Measurements from ENCODE around the gene PPP6R2.
"Not testable (repeated sequence)": the region's sequence is repeated elsewhere in the genome, so short reads cannot be mapped to it uniquely, and the experiment has no call there.

The PPP6R2 gene

DNA sequence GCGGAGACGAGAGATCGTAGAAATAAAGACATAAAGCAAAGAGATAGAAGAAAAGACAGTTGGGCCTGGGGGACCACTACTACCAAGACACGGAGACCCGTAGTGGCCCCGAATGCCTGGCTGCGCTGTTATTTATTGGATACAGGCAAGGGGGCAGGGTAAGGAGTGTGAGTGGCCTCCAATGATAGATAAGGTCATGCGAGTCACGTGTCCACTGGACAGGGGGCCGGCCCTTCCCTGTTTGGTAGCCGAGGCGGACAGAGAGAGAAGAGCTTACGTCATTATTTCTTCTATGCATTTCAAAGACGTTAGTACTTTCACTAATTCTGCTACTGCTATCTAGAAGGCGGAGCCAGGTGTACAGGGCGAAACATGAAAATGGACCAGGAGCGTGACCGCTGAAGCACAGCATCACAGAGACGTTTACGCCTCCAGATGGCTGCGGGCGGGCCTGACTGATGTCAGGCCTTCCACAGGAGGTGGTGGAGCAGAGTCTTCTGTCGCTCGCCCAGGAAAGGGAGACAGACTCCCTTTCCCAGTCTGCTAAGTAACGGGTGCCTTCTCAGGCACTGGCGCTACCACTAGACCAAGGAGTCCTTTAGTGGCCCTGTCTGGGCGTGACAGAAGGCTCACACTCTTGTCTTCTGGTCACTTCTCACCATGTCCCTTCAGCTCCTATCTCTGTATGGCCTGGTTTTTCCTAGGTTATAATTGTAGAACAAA lies 24.8 kb downstream of the PPP6R2 start:
- no peak for DNase-seq
- in situ Hi-C loops (cut with HindIII; ENCODE audit: low pct_ligation_motif_present, low pct_unique_long_range_greater_than_20kb, low sequenced_read_pairs) = no loop called here

DNA sequence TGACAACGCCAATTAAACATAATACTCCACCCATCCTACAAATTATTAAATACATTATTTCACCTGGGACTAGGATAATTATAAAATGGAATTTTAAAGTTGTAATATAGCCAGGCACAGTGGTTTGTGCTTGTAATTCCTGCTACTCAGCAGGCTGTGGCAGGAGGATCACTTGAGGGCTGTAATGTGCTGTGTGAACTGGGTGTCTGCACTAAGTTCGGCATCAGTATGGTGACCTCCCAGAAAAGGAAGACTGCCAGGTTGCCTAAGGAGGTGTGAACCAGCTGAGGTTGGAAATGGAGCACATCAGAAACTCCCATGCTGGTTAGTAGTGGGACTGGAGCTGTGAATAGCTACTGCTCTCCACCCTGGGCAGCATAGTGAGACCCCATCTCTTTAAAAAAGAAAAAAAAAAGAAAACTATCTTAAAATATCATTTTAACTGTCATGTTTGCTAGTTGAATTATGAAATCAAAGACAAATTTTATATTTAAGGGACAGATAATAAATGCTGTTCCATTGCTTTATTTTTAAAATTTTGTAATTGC lies 28.0 kb downstream of the PPP6R2 start:
- in situ Hi-C loops (cut with HindIII; ENCODE audit: low pct_ligation_motif_present, low pct_unique_long_range_greater_than_20kb, low sequenced_read_pairs) = no loop called here
- DNase-seq = no peak

DNA sequence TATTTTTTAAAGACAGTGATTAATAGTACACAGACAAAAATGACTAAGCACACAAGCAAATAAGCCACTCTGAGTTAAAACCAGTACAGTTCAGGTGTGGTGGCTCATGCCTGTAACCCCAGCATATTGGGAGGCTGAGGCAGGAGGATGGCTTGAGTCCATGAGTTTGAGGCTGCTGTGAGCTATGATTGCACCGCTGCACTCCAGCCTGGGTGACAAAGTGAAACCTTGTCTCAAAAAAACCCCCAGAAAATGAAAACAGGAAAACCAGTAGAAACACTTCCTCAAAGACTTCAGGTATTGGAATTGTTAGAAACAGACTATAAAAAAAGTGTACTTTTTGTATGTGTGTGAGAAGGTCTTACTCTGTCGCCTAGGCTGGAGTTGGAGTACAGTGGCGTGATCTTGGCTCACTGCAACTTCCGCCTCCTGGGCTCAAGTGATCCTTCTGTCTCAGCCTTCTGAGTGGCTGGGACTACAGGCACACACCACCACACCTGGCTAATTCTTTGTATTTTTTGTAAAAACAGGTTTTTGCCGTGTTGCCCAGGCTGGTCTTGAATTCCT lies 33.0 kb downstream of the PPP6R2 start:
- no peak for DNase-seq
- in situ Hi-C loops (cut with HindIII; ENCODE audit: low pct_ligation_motif_present, low pct_unique_long_range_greater_than_20kb, low sequenced_read_pairs) = no loop called here

DNA sequence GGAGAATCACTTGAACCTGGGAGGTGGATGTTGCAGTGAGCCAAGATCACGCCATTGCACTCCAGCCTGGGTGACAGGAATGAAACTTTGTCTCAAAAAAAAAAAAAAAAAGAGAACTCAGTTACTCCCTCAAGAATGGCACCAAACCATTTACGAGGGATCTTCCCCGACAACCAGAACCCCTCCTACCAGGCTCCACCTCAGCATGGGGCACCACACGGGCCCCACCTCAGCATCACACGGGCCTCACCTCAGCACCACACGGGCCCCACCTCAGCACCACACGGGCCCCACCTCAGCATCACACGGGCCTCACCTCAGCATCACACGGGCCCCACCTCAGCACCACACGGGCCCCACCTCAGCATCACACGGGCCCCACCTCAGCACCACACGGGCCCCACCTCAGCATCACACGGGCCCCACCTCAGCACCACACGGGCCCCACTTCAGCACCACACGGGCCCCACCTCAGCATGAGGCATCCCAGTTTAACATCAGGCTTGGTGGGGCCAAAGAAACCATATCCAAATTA lies 38.0 kb downstream of the PPP6R2 start:
- in situ Hi-C loops (cut with HindIII; ENCODE audit: low pct_ligation_motif_present, low pct_unique_long_range_greater_than_20kb, low sequenced_read_pairs); DNase-seq: not testable (repeated sequence)

DNA sequence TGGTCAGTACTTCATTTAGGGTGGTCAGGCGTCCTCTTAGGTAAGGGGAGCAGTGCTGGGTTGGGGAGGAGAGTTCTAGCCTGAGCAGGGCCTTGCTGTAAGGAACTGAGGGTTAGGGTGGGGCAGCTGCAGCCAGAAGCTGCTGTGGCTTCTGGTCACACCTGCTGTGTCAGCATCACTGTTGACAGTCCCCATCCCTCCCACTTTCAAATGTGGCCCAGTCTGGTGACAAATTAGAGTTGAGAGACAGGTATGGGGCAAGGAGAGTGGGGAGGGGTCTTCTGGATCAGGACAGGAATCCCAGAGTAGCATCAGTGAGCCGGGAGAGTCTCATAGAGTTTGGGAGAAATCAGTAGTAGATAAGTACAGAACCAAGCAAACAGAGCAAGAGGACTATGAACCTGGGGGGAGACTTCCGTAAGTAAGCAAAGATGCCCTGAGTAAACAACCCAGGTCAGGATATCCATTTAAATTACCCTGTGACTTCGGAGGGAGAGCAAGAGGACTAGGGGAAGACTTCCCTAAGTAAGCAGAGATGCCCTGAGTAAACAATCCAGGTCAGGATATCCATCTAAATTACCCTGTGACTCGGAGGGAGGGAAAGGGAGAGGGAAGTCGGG lies 53.7 kb downstream of the PPP6R2 start:
- in situ Hi-C loops (cut with HindIII; ENCODE audit: low pct_ligation_motif_present, low pct_unique_long_range_greater_than_20kb, low sequenced_read_pairs) = no loop called here
- no peak for DNase-seq

DNA sequence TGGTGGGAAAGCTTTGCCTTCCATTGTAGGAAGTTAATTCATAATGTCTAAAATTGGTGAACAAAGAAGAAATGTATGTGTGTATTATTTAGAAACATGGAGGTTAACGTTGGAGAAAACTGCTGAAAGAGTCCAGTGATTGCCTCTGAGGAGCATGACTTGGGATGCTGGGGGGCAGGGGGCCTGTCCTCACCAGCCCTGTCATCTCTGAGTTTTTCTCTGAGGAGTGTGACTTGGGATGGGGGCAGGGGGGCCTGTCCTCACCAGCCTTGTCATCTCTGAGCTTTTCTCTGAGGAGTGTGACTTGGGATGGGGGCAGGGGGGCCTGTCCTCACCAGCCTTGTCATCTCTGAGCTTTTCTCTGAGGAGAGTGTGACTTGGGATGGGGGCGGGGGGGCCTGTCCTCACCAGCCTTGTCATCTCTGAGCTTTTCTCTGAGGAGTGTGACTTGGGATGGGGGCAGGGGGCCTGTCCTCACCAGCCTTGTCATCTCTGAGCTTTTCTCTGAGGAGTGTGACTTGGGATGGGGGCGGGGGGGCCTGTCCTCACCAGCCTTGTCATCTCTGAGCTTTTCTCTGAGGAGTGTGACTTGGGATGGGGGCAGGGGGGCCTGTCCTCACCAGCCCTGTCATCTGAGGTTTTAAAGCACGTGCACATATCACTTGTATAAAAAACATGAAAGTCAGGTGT lies 54.4 kb downstream of the PPP6R2 start:
- in situ Hi-C loops (cut with HindIII; ENCODE audit: low pct_ligation_motif_present, low pct_unique_long_range_greater_than_20kb, low sequenced_read_pairs); DNase-seq: not testable (repeated sequence)

DNA sequence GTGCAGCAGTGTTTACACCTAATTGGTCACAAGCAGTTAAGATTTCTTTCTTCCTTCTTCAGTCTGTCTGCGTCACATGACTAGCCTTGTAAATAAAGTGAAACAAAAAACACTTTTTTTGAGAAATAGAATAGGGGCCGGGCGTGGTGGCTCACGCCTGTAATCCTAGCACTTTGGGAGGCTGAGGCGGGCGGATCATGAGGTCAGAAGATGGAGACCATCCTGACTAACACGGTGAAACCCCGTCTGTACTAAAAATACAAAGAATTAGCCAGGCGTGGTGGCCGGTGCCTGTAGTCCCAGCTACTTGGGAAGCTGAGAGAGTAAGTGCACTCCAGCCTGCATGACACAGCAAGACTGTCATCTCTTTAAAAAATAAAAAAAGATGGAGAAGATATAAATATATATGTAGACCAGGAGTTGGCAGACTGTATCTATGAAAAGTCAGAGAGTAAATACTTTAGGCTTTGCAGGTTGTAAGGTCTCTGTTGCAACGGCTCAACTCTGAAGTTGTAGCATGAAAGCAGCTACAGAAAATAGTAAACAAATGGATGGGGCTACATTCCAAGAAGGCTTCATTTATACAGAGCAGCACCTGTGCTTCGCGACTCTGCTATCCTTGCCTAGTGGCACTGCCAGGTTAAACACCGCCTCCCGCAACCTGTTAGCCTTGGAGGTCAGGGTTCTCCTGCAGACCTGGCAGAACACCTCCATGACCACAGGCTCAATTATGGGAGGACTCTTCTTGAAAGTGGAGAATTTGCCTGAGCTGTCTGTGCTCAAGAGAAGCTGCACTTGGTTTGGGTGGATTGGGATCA lies 55.9 kb downstream of the PPP6R2 start:
- in situ Hi-C loops (cut with HindIII; ENCODE audit: low pct_ligation_motif_present, low pct_unique_long_range_greater_than_20kb, low sequenced_read_pairs) = no loop called here
- no peak for DNase-seq

DNA sequence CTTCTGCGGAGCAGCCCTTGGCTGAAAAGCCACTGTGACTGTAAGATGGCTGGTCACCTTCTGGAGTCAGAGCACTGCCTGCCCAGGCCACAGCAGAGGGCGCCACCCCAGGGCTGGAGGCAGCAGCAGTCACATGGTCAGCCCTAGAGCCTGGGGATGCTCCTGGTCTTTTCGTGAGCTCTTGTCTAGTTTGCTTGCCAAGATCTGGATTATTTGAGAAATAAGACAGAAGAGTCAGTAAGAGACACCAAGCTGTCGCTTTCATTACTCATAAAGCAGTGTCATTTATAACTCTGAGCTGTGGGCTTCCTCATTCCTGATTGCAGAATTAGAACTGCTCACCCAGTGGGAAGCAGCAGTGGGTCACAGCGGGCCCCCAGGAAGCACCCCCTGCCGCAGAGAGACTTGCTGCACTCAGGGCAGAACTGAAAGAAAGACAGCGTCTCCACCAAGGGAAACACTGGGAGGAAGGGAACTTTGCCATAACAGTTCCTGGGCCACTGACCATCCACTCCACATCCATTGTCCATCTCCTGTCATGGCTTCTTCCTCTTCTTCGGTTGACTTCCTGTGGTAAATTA lies 56.7 kb downstream of the PPP6R2 start:
- in situ Hi-C loops (cut with HindIII; ENCODE audit: low pct_ligation_motif_present, low pct_unique_long_range_greater_than_20kb, low sequenced_read_pairs) = no loop called here
- peak; percentile 24 for DNase-seq

DNA sequence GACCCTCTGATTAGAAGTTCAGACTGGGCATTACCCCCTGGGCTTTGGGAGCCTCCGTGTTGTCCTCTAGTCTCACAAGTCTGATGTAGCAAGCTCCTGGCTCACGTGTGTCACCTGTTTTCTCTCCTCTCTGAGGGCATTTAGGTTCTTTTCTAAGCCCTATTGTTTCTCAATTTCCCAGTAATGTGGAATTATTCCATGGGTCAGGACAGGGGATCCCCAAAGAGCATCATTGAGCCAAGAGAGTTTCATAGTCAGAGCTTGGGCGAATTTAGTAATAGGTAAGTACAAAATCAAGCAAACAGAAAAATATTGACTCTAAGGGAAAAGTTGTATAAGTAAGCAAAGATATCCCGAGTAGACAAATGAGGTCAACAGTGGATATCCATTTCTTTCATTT lies 57.3 kb downstream of the PPP6R2 start:
- in situ Hi-C loops (cut with HindIII; ENCODE audit: low pct_ligation_motif_present, low pct_unique_long_range_greater_than_20kb, low sequenced_read_pairs) = no loop called here
- no peak for DNase-seq

DNA sequence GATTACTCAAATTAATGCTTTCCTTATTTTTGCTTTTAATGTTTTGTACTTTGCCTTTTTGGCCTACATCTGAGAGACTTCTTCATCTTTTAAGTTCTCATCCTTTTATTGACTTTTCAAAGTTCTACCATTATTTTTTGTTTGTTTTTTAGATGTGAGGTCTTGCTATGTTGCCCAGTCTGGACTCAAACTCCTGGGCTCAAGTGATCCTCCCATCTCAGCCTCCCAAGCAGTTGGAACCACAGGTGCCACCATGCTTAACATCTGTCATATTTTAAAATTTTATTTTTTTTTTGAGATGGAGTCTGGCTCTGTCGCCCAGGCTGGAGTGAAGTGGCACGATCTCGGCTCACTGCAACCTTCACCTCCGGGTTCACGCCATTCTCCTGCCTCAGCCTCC lies 57.8 kb downstream of the PPP6R2 start:
- in situ Hi-C loops (cut with HindIII; ENCODE audit: low pct_ligation_motif_present, low pct_unique_long_range_greater_than_20kb, low sequenced_read_pairs) = no loop called here
- no peak for DNase-seq

DNA sequence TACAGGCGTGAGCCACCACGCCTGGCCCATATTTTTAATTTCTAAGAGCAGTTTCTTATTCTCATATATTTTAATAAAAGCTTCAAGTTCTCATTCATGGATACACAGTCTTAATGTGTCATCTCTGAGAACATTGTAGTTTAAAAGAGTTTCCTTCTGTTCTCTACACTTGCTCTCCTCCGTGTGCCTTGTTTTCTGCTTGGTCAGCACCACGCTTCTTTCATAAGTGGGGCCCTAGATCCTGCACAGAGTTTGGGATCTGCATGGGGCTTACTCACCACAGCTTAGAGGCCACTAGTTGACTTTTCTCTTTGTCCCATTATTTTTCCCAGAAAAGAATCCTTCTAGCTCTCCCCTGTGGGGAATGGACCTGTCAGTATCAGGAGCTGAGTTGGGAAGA lies 58.8 kb downstream of the PPP6R2 start:
- in situ Hi-C loops (cut with HindIII; ENCODE audit: low pct_ligation_motif_present, low pct_unique_long_range_greater_than_20kb, low sequenced_read_pairs) = no loop called here
- no peak for DNase-seq

DNA sequence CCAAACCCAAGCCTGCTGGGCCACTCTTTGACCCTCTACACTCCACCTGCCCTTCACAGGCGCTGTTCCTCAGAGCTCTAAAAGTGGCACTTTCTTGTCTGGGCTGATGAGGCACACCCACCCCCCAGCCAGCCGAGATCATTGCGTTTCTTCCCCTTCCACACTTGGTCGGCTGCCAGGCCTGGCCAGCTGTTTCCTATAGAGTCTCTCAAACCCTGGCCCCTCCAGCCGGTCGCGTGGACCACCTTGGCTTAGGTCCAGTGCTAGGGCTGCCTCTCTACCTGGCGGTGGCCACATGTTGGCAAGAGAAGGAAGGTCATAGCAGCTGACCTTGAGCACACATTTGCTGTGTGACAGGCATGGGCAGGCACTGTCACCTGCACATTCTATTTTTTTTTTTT lies 60.6 kb downstream of the PPP6R2 start:
- in situ Hi-C loops (cut with HindIII; ENCODE audit: low pct_ligation_motif_present, low pct_unique_long_range_greater_than_20kb, low sequenced_read_pairs) = no loop called here
- no peak for DNase-seq

DNA sequence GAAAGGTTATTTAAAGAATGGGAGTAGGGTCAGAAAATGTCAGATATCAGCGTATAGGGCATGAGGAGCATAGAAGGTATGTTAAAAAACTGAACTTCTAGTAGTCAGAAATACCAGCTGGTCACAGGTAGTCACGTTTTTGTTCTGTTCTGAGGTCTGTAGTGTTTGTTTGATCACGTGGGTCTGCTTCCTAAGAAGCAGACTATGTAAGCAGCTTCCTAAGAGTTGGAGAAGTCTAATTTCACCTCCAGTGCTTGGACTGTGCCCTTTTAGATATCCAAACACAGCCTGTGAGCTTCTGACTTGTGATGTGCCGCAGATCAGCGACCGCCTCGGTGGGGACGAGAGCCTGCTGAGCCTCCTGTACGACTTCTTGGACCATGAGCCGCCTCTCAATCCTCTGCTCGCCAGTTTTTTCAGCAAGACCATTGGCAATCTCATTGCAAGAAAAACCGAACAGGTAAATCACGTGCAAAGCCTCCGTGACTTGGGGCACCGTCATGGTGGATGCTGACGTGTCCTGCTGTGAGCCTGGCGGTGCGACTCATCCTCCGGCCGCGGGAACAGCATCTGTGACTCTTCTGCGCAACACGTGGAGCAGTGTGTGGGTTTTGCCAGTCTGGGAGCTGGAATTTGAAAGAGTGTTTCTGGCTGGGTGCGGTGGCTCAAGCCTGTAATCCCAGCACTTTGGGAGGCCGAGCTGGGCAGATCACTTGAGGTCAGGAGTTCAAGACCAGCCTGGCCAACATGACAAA lies 63.5 kb downstream of the PPP6R2 start:
- no peak for DNase-seq

DNA sequence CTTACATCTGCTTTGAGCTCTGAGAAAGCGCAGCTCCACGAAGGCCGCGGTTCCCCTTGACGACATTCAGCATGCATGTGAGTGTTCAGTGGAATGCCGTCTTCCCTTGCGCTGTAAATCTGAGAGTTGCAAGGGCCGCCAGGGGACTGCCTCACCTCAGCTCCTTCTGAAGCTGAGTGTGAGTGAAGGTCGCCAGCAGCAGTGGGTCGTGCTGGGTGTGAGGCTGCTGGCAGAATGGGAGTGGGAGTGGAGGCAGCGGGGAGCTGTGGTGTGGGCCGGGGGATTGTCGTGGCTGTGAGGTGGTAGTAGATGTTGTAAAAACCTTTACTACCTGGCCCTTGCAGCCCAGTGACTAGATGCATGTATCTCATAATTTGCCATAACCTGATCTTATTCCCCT lies 65.2 kb downstream of the PPP6R2 start:
- DNase-seq = no peak
- in situ Hi-C loops (cut with HindIII; ENCODE audit: low pct_ligation_motif_present, low pct_unique_long_range_greater_than_20kb, low sequenced_read_pairs) = no loop called here

More for the DNA sequence above, 63.5 kb downstream of the PPP6R2 start:
- in situ Hi-C loops (cut with HindIII; ENCODE audit: low pct_ligation_motif_present, low pct_unique_long_range_greater_than_20kb, low sequenced_read_pairs) = no loop called here

DNA sequence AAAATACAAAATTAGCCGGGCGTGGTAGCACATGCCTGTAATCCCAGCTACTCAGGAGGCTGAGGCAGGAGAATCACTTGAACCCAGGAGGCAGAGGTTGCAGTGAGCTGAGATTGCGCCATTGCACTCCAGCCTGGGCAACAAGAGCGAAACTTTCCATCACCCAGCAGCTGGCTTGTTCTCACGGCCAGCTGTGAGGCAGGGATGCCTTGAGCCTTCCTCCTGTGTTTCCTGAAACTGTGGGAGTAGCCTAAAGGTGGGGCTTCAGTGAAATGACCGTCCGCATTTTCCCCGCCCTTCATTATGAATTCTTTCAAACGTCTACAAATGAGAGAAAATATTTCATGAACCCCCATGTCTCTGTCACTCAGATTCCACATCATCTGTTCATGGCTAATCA lies 65.8 kb downstream of the PPP6R2 start:
- DNase-seq; in situ Hi-C loops (cut with HindIII; ENCODE audit: low pct_ligation_motif_present, low pct_unique_long_range_greater_than_20kb, low sequenced_read_pairs): not testable (repeated sequence)

DNA sequence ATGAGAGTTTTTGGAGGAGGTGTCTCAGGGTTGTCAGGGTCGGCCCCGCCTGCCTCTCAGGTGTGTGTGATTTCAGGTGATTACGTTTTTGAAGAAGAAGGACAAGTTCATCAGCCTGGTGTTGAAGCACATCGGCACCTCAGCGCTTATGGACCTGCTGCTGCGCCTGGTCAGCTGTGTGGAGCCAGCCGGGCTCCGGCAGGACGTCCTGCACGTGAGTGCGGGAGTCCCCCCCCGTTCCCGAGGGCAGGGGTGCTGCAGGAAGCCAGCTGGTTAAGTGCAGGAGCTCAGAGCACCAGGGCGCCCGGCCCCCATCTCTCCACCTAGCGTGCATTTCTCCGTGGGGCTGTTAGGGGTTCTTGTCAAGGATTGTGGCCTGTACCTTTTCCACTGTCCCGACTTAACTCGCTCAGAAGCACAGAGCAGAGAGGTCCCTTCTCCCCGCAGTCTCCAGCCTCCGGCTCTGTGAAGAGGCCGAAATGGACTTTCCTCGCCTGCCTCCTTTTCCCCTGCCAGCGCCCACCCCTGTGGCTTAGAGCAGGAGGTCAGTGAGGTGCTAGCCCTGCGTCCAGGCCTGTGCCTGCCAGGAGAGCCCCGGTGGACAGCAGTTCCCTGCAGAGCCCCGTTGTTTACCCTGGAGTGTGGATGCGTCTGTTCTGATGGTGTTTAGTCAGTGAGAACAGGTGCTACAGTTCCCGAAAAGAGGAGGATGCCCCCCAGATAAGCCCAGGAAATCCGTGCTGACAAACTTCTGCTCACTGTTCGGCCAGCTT lies 71.5 kb downstream of the PPP6R2 start:
- in situ Hi-C loops (cut with HindIII; ENCODE audit: low pct_ligation_motif_present, low pct_unique_long_range_greater_than_20kb, low sequenced_read_pairs) = no loop called here

DNA sequence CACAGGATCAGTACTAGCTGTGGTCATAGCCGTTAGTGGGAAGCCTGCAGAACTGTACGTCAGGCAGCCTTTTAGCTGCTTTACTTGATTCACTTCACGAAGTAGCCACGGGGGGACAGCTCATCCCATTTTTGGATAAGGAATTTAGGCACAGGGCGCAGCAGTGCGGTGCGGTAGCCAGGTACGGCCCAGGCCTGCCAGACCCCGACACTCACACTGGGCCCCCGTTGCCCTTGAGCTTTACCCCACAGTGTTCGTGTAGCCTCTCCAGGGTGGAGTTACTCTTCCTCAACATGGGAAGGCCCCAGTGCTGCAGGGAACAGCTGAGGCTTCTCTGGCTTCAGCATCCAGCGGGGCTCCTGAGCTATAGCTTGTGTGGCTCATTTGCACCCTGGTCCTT lies 72.3 kb downstream of the PPP6R2 start:
- DNase-seq = no peak
- in situ Hi-C loops (cut with HindIII; ENCODE audit: low pct_ligation_motif_present, low pct_unique_long_range_greater_than_20kb, low sequenced_read_pairs) = no loop called here

More for the DNA sequence above, 71.5 kb downstream of the PPP6R2 start:
- DNase-seq = no peak

All from ACHN (cell line).